Measurements from ENCODE around the gene ZNF45.

DNA sequence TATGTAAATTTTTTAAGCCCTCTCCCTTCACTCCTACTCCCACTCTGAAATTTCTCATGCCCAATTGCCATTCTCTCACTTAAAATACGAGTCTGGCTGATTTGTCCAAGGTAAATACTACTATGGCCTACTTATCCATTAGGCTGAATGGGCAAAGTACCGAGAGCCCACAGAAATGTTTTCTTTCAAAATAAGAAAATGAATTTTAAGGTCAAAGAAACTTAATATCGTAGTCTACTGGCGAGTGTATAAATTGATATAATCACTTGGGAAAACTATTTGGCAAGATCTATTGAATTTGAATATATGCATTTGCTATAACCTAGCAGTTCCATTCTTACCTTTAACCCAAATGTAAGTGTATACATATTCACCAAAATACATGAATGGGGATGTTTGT is 32.7 kb downstream of the ZNF45 start:
- TF ChIP-seq ISL1 (CRISPR knock-in tag; IDR thresholded peaks at IDR 0.05) = no peak
- TF ChIP-seq BACH2 (CRISPR knock-in tag; IDR thresholded peaks at IDR 0.05; ENCODE audit: borderline replicate concordance) = no peak
- TF ChIP-seq RARB (CRISPR knock-in tag; IDR thresholded peaks at IDR 0.05) = no peak
- TF ChIP-seq, protein P1, sequence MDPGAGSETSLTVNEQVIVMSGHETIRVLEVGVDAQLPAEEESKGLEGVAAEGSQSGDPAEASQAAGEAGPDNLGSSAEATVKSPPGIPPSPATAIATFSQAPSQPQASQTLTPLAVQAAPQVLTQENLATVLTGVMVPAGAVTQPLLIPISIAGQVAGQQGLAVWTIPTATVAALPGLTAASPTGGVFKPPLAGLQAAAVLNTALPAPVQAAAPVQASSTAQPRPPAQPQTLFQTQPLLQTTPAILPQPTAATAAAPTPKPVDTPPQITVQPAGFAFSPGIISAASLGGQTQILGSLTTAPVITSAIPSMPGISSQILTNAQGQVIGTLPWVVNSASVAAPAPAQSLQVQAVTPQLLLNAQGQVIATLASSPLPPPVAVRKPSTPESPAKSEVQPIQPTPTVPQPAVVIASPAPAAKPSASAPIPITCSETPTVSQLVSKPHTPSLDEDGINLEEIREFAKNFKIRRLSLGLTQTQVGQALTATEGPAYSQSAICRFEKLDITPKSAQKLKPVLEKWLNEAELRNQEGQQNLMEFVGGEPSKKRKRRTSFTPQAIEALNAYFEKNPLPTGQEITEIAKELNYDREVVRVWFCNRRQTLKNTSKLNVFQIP (CRISPR knock-in tag; IDR thresholded peaks at IDR 0.05; ENCODE audit: borderline replicate concordance, low read depth) = no peak
- TF ChIP-seq ZFP30 (CRISPR knock-in tag; IDR thresholded peaks at IDR 0.05) = no peak
- TF ChIP-seq, protein P2, sequence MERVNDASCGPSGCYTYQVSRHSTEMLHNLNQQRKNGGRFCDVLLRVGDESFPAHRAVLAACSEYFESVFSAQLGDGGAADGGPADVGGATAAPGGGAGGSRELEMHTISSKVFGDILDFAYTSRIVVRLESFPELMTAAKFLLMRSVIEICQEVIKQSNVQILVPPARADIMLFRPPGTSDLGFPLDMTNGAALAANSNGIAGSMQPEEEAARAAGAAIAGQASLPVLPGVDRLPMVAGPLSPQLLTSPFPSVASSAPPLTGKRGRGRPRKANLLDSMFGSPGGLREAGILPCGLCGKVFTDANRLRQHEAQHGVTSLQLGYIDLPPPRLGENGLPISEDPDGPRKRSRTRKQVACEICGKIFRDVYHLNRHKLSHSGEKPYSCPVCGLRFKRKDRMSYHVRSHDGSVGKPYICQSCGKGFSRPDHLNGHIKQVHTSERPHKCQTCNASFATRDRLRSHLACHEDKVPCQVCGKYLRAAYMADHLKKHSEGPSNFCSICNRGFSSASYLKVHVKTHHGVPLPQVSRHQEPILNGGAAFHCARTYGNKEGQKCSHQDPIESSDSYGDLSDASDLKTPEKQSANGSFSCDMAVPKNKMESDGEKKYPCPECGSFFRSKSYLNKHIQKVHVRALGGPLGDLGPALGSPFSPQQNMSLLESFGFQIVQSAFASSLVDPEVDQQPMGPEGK (CRISPR knock-in tag; IDR thresholded peaks at IDR 0.05; ENCODE audit: borderline replicate concordance) = no peak
- TF ChIP-seq ZC3H10 (CRISPR knock-in tag; IDR thresholded peaks at IDR 0.05) = no peak
- no peak for TF ChIP-seq SNAI2 (CRISPR knock-in tag; IDR thresholded peaks at IDR 0.05)
- no peak for TF ChIP-seq CSDC2 (CRISPR knock-in tag; IDR thresholded peaks at IDR 0.05)
- TF ChIP-seq ZFP3 (CRISPR knock-in tag; IDR thresholded peaks at IDR 0.05) = no peak
- TF ChIP-seq, protein P3, sequence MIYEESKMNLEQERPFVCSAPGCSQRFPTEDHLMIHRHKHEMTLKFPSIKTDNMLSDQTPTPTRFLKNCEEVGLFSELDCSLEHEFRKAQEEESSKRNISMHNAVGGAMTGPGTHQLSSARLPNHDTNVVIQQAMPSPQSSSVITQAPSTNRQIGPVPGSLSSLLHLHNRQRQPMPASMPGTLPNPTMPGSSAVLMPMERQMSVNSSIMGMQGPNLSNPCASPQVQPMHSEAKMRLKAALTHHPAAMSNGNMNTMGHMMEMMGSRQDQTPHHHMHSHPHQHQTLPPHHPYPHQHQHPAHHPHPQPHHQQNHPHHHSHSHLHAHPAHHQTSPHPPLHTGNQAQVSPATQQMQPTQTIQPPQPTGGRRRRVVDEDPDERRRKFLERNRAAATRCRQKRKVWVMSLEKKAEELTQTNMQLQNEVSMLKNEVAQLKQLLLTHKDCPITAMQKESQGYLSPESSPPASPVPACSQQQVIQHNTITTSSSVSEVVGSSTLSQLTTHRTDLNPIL (CRISPR knock-in tag; IDR thresholded peaks at IDR 0.05; ENCODE audit: low read depth) = no peak
- no peak for TF ChIP-seq TOX (CRISPR knock-in tag; IDR thresholded peaks at IDR 0.05; ENCODE audit: borderline replicate concordance)
